Natural killer cell (primary cell): ENCODE measurements around the gene BRI3. TPM values are rescaled to one million over a fixed set of nuclear protein-coding genes. Genes with fewer than 3 reads are reported as not detected.

ENCODE experiments used
- ATAC-seq, 3 donors: fragments of 150-1000 bp in 2 of 3; fragments of 200-7000 bp in 1 of 3; cut with Tn5 transposase; 1 replicate in 1 of 3; 2 replicates in 2 of 3; pipeline ENCODE4 v1.10.0; 2021; ENCODE audit warnings: mild to moderate bottlenecking in 2 of 3, moderate library complexity in 2 of 3
- DNase-seq, 2 donors: peaks; one replicate each; pipeline versions ENCODE4 v3.0.0 to v3.0.0-alpha.2; 2013 to 2021; ENCODE audit warnings: mixed read lengths in 1 of 2
- H3K27ac ChIP-seq: one replicate; pipeline ENCODE4 v1.5.1; 2013; ENCODE audit warnings: mild to moderate bottlenecking, low read length
- H3K27me3 ChIP-seq: one replicate; pipeline ENCODE4 v1.6.1; 2013; ENCODE audit warnings: low read length; ENCODE audit not compliant: control insufficient read depth, insufficient read depth
- H3K36me3 ChIP-seq: one replicate; pipeline ENCODE4 v1.6.1; 2013; ENCODE audit warnings: low read length; ENCODE audit not compliant: control insufficient read depth, insufficient read depth
- H3K4me1 ChIP-seq: one replicate; pipeline ENCODE4 v1.6.1; 2013; ENCODE audit warnings: low read length; ENCODE audit not compliant: control insufficient read depth, insufficient read depth
- H3K4me3 ChIP-seq: one replicate; pipeline ENCODE4 v1.5.1; 2013; ENCODE audit warnings: low read length
- H3K9me3 ChIP-seq: one replicate; pipeline ENCODE4 v1.6.1; 2013; ENCODE audit warnings: low read length; ENCODE audit not compliant: control insufficient read depth, insufficient read depth
- H3K27ac Mint-ChIP-seq, 2 donors: one replicate each; pipeline ENCODE4 v1.8.0; 2022; ENCODE audit warnings: mild to moderate bottlenecking in 2 of 2, mixed read lengths in 2 of 2, moderate library complexity in 1 of 2
- H3K27me3 Mint-ChIP-seq, 2 donors: one replicate each; pipeline ENCODE4 v1.8.0; 2022; ENCODE audit warnings: low read depth in 2 of 2, mixed read lengths in 2 of 2
- H3K36me3 Mint-ChIP-seq: one replicate; pipeline ENCODE4 v1.8.0; 2022; ENCODE audit warnings: mixed read lengths
- H3K4me1 Mint-ChIP-seq, 2 donors: one replicate each; pipeline ENCODE4 v1.8.0; 2022; ENCODE audit warnings: mixed read lengths in 2 of 2
- H3K4me3 Mint-ChIP-seq: one replicate; pipeline ENCODE4 v1.8.0; 2022; ENCODE audit warnings: mild to moderate bottlenecking, moderate library complexity, mixed read lengths
- H3K9me3 Mint-ChIP-seq, 2 donors: one replicate each; pipeline ENCODE4 v1.8.0; 2022; ENCODE audit warnings: mixed read lengths in 2 of 2
- CTCF ChIP-seq: fragments of 200-600 bp; IDR thresholded peaks from one replicate; pipeline ENCODE4 v1.8.0; 2022; ENCODE audit warnings: antibody characterized with exemption
- WGBS: methylation state at CpG from one replicate; pipeline ENCODE4 v1.1.7; 2013; ENCODE audit warnings: missing lambda C conversion rate; ENCODE audit not compliant: insufficient coverage; 5-methylcytosine and 5-hydroxymethylcytosine counted together
- intact Hi-C: fragments of 100-400 bp; cut with micrococcal nuclease; formaldehyde crosslinking; loops from one replicate; pipeline ENCODE4 v1.14.2; 2022
- total RNA-seq, 4 donors: library from RNA; stranded (reverse); fragments of 120-200 nt in 1 of 4; gene quantifications; one replicate each; pipeline versions ENCODE4 v1.2.3 to v1.2.4, GENCODE V29; 2013 to 2022

Gene BRI3
- total RNA-seq = 10 to 100 TPM; 81.9 to 97.1 (median 90.0) TPM
- 28.6 TPM for total RNA-seq (2013)

GRCh38 chr7:98280791-98281756 lies at the start of gene BRI3:
Gene BRI3 (plus strand): TSS chr7:98281686. CDS start chr7:98281796, 110 bp downstream.
- intact Hi-C loops = loop anchor here (2.0 kb wide), 1 partner anchor 28 kb away; the partner anchor contains the start of gene TECPR1
- Mint-ChIP-seq H3K27ac (peak within 1 kb of the TSS; percentile 74 to 87), H3K9me3 (no peaks in the 10 kb centered on the region), H3K36me3 (no peaks in the 10 kb centered on the region), H3K27me3 (no peaks in the 10 kb centered on the region), H3K4me1 (peaks cover 22 to 33% of the 10 kb centered on the region in 2 donors), H3K4me3 (peak within 1 kb of the TSS; percentile 88)
- Histone ChIP-seq H3K9me3 (no peaks in the 10 kb centered on the region), H3K4me3 (peak within 1 kb of the TSS; percentile 60), H3K27me3 (no peaks in the 10 kb centered on the region), H3K36me3 (no peaks in the 10 kb centered on the region), H3K4me1 (peaks cover 49% of the 10 kb centered on the region), H3K27ac (peak within 1 kb of the TSS; percentile 61)
- DNase-seq (peak; percentile 84 to 94), ATAC-seq (peak; percentile 81 to 93 (median 85))
- no peak for TF ChIP-seq CTCF
- under 1% methylated on average over 82 of the region's 92 CpGs for WGBS

GRCh38 chr7:98232263-98232585 lies 49.3 kb upstream of the BRI3 start:
- H3K4me1 Mint-ChIP-seq = no peaks in the 10 kb centered on the region
- Histone ChIP-seq H3K27ac (no peak overlapping the region), H3K4me3 (no peak overlapping the region), H3K4me1 (no peaks in the 10 kb centered on the region), H3K36me3 (peaks cover 18% of the 10 kb centered on the region), H3K9me3 (no peaks in the 10 kb centered on the region), H3K27me3 (no peaks in the 10 kb centered on the region)
- ATAC-seq = no peak
- 91% methylated on average over 8 of the region's 8 CpGs for WGBS
- H3K36me3 Mint-ChIP-seq = no peaks in the 10 kb centered on the region
- no peak overlapping the region for H3K4me3 Mint-ChIP-seq
- no peaks in the 10 kb centered on the region for H3K27me3 Mint-ChIP-seq
- no peaks in the 10 kb centered on the region for H3K9me3 Mint-ChIP-seq
- intact Hi-C loops = no loop called here
- H3K27ac Mint-ChIP-seq = no peak overlapping the region
- DNase-seq = no peak
- no peak for TF ChIP-seq CTCF

GRCh38 chr7:98232799-98233198 lies 48.7 kb upstream of the BRI3 start:
- H3K27me3 ChIP-seq = no peaks in the 10 kb centered on the region
- Mint-ChIP-seq H3K9me3 (no peaks in the 10 kb centered on the region), H3K27me3 (no peaks in the 10 kb centered on the region), H3K4me1 (no peaks in the 10 kb centered on the region), H3K4me3 (no peak overlapping the region), H3K36me3 (no peaks in the 10 kb centered on the region), H3K27ac (no peak overlapping the region)
- H3K4me3 ChIP-seq = no peak overlapping the region
- no peak for TF ChIP-seq CTCF
- H3K36me3 ChIP-seq = peaks cover 18% of the 10 kb centered on the region
- no peak for DNase-seq
- intact Hi-C loops = no loop called here
- no peaks in the 10 kb centered on the region for H3K4me1 ChIP-seq
- 95% methylated on average over 16 of the region's 16 CpGs for WGBS
- no peaks in the 10 kb centered on the region for H3K9me3 ChIP-seq
- H3K27ac ChIP-seq = no peak overlapping the region
- no peak for ATAC-seq
